Measurements from ENCODE around the gene DNAJC5G. TPM values are rescaled to one million over a fixed set of nuclear protein-coding genes. Genes with fewer than 3 reads are reported as not detected.

The DNAJC5G gene
- total RNA-seq, 1 experiment from 2014 or later, result not detected

DNA sequence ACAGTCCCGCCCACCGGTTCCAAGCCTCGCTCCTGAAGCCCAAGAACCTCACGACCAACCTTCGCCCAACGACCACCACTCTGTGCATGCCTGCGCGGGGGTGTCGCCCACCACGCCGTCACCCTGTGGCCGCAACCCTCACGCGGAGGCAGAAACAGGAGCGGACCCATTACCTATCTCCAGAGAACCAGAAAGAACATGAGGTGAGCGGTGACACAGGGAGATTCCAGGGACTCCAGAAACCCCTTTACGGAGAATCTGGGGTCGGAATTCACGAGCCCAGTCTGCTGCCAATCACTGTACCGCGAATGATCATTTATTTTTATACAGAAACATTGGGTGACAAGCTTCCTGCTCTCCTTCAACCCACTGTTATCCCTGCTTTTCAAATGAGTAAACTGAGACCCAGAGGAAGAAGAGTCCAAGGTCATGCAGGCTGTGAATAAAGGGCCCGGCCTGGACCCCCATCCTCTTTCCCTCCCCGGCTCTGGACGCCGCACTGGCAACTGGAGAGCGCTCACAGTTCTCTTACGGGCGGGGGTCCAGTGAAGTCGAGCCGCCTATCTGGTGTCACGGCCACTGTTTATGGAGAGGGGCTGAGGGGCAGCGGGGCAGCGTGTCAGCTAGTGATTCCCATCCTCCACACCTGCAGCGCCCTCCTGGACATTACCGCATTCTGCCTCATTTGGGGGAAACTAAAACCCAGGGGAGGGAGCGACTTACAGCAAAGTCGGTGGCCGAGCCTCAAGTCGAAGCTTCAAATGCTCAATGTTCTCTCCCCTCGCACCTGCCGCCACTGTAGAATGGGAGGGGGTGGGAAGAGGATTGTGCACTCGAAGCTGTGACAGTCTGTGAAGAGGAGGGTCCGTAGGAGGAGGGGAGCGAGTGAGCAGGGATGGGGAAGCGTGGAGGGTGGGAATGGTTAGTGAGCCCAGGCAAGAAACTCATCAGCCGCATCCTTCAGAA lies 11.7 kb upstream of the DNAJC5G start:
- Histone ChIP-seq H3K36me3 (ENCODE audit: low read depth) (no peaks in the 10 kb centered on the region), H3K27me3 (ENCODE audit: insufficient read depth, low read depth) (peaks cover 58% of the 10 kb centered on the region), H3K4me1 (replicated peaks; ENCODE audit: insufficient read depth) (no peaks in the 10 kb centered on the region), H3K9me3 (ENCODE audit: insufficient read depth, low read depth) (no peaks in the 10 kb centered on the region), H4K20me1 (ENCODE audit: insufficient read depth) (no peaks in the 10 kb centered on the region), H3K79me2 (ENCODE audit: low read depth) (no peaks in the 10 kb centered on the region), H3F3A (ENCODE audit: insufficient read depth, low read depth) (no peaks in the 10 kb centered on the region; the same call in 1 of the 2 replicates), H3K4me3 (peak overlapping the region; percentile 47; the same call in 1 of the 2 replicates), H3K9me2 (ENCODE audit: insufficient read depth) (no peaks in the 10 kb centered on the region), H2AFZ (peak overlapping the region; percentile 62; the same call in 1 of the 2 replicates), H3K27ac (no peak overlapping the region), H3K4me2 (peak overlapping the region; percentile 79)
- BruUV-seq (replicated peaks), result no TSS peak
- intact Hi-C loops (cut with micrococcal nuclease; ENCODE audit: unreplicated experiment), result no loop called here
- no peak for DNase-seq
- POLR2A ChIA-PET (ENCODE audit: unreplicated experiment), result no interaction called here
- CTCF ChIA-PET, result interaction anchor here (0.7 to 0.8 kb wide), 2 partner anchors 30 to 430 kb away, joined by 4 to 5 read pairs; no protein-coding TSS in a partner anchor
- TF ChIP-seq, protein P1, sequence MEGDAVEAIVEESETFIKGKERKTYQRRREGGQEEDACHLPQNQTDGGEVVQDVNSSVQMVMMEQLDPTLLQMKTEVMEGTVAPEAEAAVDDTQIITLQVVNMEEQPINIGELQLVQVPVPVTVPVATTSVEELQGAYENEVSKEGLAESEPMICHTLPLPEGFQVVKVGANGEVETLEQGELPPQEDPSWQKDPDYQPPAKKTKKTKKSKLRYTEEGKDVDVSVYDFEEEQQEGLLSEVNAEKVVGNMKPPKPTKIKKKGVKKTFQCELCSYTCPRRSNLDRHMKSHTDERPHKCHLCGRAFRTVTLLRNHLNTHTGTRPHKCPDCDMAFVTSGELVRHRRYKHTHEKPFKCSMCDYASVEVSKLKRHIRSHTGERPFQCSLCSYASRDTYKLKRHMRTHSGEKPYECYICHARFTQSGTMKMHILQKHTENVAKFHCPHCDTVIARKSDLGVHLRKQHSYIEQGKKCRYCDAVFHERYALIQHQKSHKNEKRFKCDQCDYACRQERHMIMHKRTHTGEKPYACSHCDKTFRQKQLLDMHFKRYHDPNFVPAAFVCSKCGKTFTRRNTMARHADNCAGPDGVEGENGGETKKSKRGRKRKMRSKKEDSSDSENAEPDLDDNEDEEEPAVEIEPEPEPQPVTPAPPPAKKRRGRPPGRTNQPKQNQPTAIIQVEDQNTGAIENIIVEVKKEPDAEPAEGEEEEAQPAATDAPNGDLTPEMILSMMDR (conservative IDR thresholded peaks at IDR 0.05), result no peak
- TF ChIP-seq EZH2 (IDR thresholded peaks at IDR 0.05; ENCODE audit: low read depth), result 0 out of 2 replicates have a peak, but pooled peaks have one; percentile 25

DNA sequence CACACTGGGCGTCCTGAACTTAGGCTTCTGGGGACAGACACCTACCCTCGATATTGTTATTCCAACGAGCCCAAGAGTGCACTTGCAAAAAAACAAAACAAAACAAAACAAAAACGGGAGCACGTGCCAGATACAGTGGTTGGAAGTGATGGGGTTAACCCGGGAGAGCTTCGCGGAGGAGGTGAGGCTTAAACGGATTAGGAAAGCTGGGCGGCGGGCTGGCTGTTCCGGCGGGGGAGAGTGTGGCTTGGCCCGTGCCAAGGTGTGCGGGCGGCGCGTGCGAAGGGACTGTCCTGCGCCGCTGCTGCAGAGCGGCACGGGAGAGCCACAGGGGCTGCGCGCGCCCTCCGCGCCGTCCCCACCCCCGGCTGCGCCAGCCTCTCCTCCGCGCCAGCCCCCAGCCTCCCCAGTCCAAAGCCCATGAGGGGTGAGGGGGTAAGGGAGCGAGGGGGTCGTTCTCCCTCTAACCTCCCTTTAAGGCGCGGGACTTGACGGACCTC lies 10.9 kb upstream of the DNAJC5G start:
- no peaks in the 10 kb centered on the region for H3K36me3 ChIP-seq (ENCODE audit: low read depth)
- intact Hi-C loops (cut with micrococcal nuclease; ENCODE audit: unreplicated experiment), result no loop called here
- no TSS peak for BruUV-seq (replicated peaks)
- no peaks in the 10 kb centered on the region for H3K79me2 ChIP-seq (ENCODE audit: low read depth)
- H3K9me3 ChIP-seq (ENCODE audit: insufficient read depth, low read depth), result no peaks in the 10 kb centered on the region
- ChIA-PET CTCF (interaction anchor here (0.8 kb wide), 1 partner anchor 29 kb away, joined by 5 read pairs; no protein-coding TSS in a partner anchor), POLR2A (ENCODE audit: unreplicated experiment) (no interaction called here)
- no peak for DNase-seq
- H3K4me1 ChIP-seq (replicated peaks; ENCODE audit: insufficient read depth), result no peaks in the 10 kb centered on the region
- peak overlapping the region; percentile 29 for H3K4me2 ChIP-seq
- no peak overlapping the region for H2AFZ ChIP-seq
- peaks cover 58% of the 10 kb centered on the region for H3K27me3 ChIP-seq (ENCODE audit: insufficient read depth, low read depth)
- no peak overlapping the region for H3K27ac ChIP-seq
- 0 out of 2 replicates have a peak, but pooled peaks have one; percentile 2 for TF ChIP-seq EZH2 (IDR thresholded peaks at IDR 0.05; ENCODE audit: low read depth)
- TF ChIP-seq, protein P1 (conservative IDR thresholded peaks at IDR 0.05), result no peak
- H4K20me1 ChIP-seq (ENCODE audit: insufficient read depth), result no peaks in the 10 kb centered on the region
- H3K4me3 ChIP-seq, result no peak overlapping the region
- no peaks in the 10 kb centered on the region; the same call in 1 of the 2 replicates for H3F3A ChIP-seq (ENCODE audit: insufficient read depth, low read depth)
- H3K9me2 ChIP-seq (ENCODE audit: insufficient read depth), result no peaks in the 10 kb centered on the region

- TF ChIP-seq EZH2 (IDR thresholded peaks at IDR 0.05; ENCODE audit: low read depth), result no peak
- TF ChIP-seq, protein P1 (conservative IDR thresholded peaks at IDR 0.05), result no peak; the same call in 1 of the 2 replicates
- Histone ChIP-seq H3K4me2 (peak overlapping the region; percentile 29), H3K4me3 (no peak overlapping the region), H3K9me2 (ENCODE audit: insufficient read depth) (no peaks in the 10 kb centered on the region), H3K9me3 (ENCODE audit: insufficient read depth, low read depth) (no peaks in the 10 kb centered on the region), H2AFZ (no peak overlapping the region), H4K20me1 (ENCODE audit: insufficient read depth) (no peaks in the 10 kb centered on the region), H3F3A (ENCODE audit: insufficient read depth, low read depth) (no peaks in the 10 kb centered on the region; the same call in 1 of the 2 replicates), H3K79me2 (ENCODE audit: low read depth) (no peaks in the 10 kb centered on the region), H3K4me1 (replicated peaks; ENCODE audit: insufficient read depth) (no peaks in the 10 kb centered on the region), H3K27me3 (ENCODE audit: insufficient read depth, low read depth) (peaks cover 52% of the 10 kb centered on the region), H3K27ac (no peak overlapping the region), H3K36me3 (ENCODE audit: low read depth) (no peaks in the 10 kb centered on the region)
- DNase-seq, result peak in 1 of 2 experiments; percentile 66
- ChIA-PET POLR2A (ENCODE audit: unreplicated experiment) (no interaction called here), CTCF (interaction anchor here (0.5 to 0.6 kb wide), 4 partner anchors 35 to 1360 kb away, joined by 4 to 6 read pairs (median 4); no protein-coding TSS in a partner anchor)
- intact Hi-C loops (cut with micrococcal nuclease; ENCODE audit: unreplicated experiment), result loop anchor here (5.0 kb wide), 1 partner anchor 37 kb away; no protein-coding TSS in a partner anchor
- no TSS peak for BruUV-seq (replicated peaks)
Measured at GRCh38 chr2:27264753-27265535, 10.3 kb upstream of the DNAJC5G start.
